UCSD-AML1 (cell line): ENCODE data around the gene SGMS1.
"Not testable (repeated sequence)": the region's sequence is repeated elsewhere in the genome, so short reads cannot be mapped to it uniquely, and the experiment has no call there.

Source experiments
- DNase-seq: peaks from one replicate; lab custom pipeline; 2025; ENCODE audit not compliant: unreplicated experiment; lab: John Stamatoyannopoulos, UW

SGMS1 gene

GRCh38 chr10:50431791-50432190 lies 192.0 kb downstream of the SGMS1 start:
- DNase-seq = no peak

GRCh38 chr10:50431133-50431532 lies 192.6 kb downstream of the SGMS1 start:
- no peak for DNase-seq

GRCh38 chr10:50426485-50426884 lies 197.3 kb downstream of the SGMS1 start:
- no peak for DNase-seq

- not testable (repeated sequence) for DNase-seq
Measured at GRCh38 chr10:50425215-50425614, 198.5 kb downstream of the SGMS1 start.

GRCh38 chr10:50423448-50423847 lies 200.3 kb downstream of the SGMS1 start:
- DNase-seq = no peak

- no peak for DNase-seq
Measured at GRCh38 chr10:50422259-50422658, 201.5 kb downstream of the SGMS1 start.

- DNase-seq = peak; percentile 34
Measured at GRCh38 chr10:50421026-50421719, 202.6 kb downstream of the SGMS1 start.

- no peak for DNase-seq
Measured at GRCh38 chr10:50420196-50420595, 203.6 kb downstream of the SGMS1 start.

- DNase-seq = no peak
Measured at GRCh38 chr10:50419756-50420155, 204.0 kb downstream of the SGMS1 start.

GRCh38 chr10:50419091-50419490 lies 204.7 kb downstream of the SGMS1 start:
- DNase-seq = no peak

- DNase-seq = peak; percentile 49
Measured at GRCh38 chr10:50417886-50418830, 205.6 kb downstream of the SGMS1 start.

GRCh38 chr10:50417486-50417885 lies 206.3 kb downstream of the SGMS1 start:
- DNase-seq = no peak

- no peak for DNase-seq
Measured at GRCh38 chr10:50416881-50417280, 206.9 kb downstream of the SGMS1 start.

GRCh38 chr10:50416181-50416824 lies 207.5 kb downstream of the SGMS1 start:
- DNase-seq = no peak

- DNase-seq = no peak
Measured at GRCh38 chr10:50415292-50415691, 208.5 kb downstream of the SGMS1 start.

GRCh38 chr10:50410066-50410811 lies 213.5 kb downstream of the SGMS1 start:
- no peak for DNase-seq

GRCh38 chr10:50407076-50407801 lies 216.5 kb downstream of the SGMS1 start:
- no peak for DNase-seq

GRCh38 chr10:50406457-50407070 lies 217.2 kb downstream of the SGMS1 start:
- no peak for DNase-seq

GRCh38 chr10:50405723-50406122 lies 218.0 kb downstream of the SGMS1 start:
- no peak for DNase-seq
